Measurements from ENCODE around the gene DNAJC10.
"Not testable (repeated sequence)": the region's sequence is repeated elsewhere in the genome, so short reads cannot be mapped to it uniquely, and the experiment has no call there.

The DNAJC10 gene

GRCh38 chr2:182724656-182725055, 8.6 kb downstream of the DNAJC10 start:
- DNase-seq (ENCODE audit: low read depth in 2 of 2): no peak

- DNase-seq (ENCODE audit: low read depth in 2 of 2): no peak
Observed at GRCh38 chr2:182726473-182726872, 10.4 kb downstream of the DNAJC10 start.

- DNase-seq (ENCODE audit: low read depth in 2 of 2): no peak
Observed at GRCh38 chr2:182728014-182728413, 12.0 kb downstream of the DNAJC10 start.

GRCh38 chr2:182729710-182730339, 13.8 kb downstream of the DNAJC10 start:
- DNase-seq (ENCODE audit: low read depth in 2 of 2): no peak

- no peak for DNase-seq (ENCODE audit: low read depth in 2 of 2)
Observed at GRCh38 chr2:182730486-182730885, 14.4 kb downstream of the DNAJC10 start.

- no peak for DNase-seq (ENCODE audit: low read depth in 2 of 2)
Observed at GRCh38 chr2:182732736-182733135, 16.7 kb downstream of the DNAJC10 start.

GRCh38 chr2:182733572-182733971, 17.5 kb downstream of the DNAJC10 start:
- no peak for DNase-seq (ENCODE audit: low read depth in 2 of 2)

- DNase-seq (ENCODE audit: low read depth in 2 of 2): not testable (repeated sequence)
Observed at GRCh38 chr2:182736856-182737255, 20.8 kb downstream of the DNAJC10 start.

GRCh38 chr2:182740701-182741100, 24.6 kb downstream of the DNAJC10 start:
- no peak for DNase-seq (ENCODE audit: low read depth in 2 of 2)

GRCh38 chr2:182741620-182742019, 25.6 kb downstream of the DNAJC10 start:
- no peak for DNase-seq (ENCODE audit: low read depth in 2 of 2)

GRCh38 chr2:182744490-182744889, 28.4 kb downstream of the DNAJC10 start:
- no peak for DNase-seq (ENCODE audit: low read depth in 2 of 2)

- DNase-seq (ENCODE audit: low read depth in 2 of 2): no peak
Observed at GRCh38 chr2:182745061-182745460, 29.0 kb downstream of the DNAJC10 start.

GRCh38 chr2:182745894-182746293, 29.8 kb downstream of the DNAJC10 start:
- DNase-seq (ENCODE audit: low read depth in 2 of 2): not testable (repeated sequence)

- no peak for DNase-seq (ENCODE audit: low read depth in 2 of 2)
Observed at GRCh38 chr2:182754231-182754630, 38.2 kb downstream of the DNAJC10 start.

- no peak for DNase-seq (ENCODE audit: low read depth in 2 of 2)
Observed at GRCh38 chr2:182758379-182758778, 42.3 kb downstream of the DNAJC10 start.

- no peak for DNase-seq (ENCODE audit: low read depth in 2 of 2)
Observed at GRCh38 chr2:182761903-182762302, 45.8 kb downstream of the DNAJC10 start.

- no peak for DNase-seq (ENCODE audit: low read depth in 2 of 2)
Observed at GRCh38 chr2:182763311-182763912, 47.4 kb downstream of the DNAJC10 start.

GRCh38 chr2:182766626-182767025, 50.6 kb downstream of the DNAJC10 start:
- DNase-seq (ENCODE audit: low read depth in 2 of 2): no peak

- no peak for DNase-seq (ENCODE audit: low read depth in 2 of 2)
Observed at GRCh38 chr2:182767578-182767977, 51.5 kb downstream of the DNAJC10 start.

- DNase-seq (ENCODE audit: low read depth in 2 of 2): not testable (repeated sequence)
Observed at GRCh38 chr2:182768950-182769349, 52.9 kb downstream of the DNAJC10 start.

- DNase-seq (ENCODE audit: low read depth in 2 of 2): no peak
Observed at GRCh38 chr2:182779323-182779722, 63.3 kb downstream of the DNAJC10 start.

GRCh38 chr2:182781099-182781498, 65.0 kb downstream of the DNAJC10 start:
- DNase-seq (ENCODE audit: low read depth in 2 of 2): not testable (repeated sequence)

GRCh38 chr2:182782686-182783085, 66.6 kb downstream of the DNAJC10 start:
- not testable (repeated sequence) for DNase-seq (ENCODE audit: low read depth in 2 of 2)

Data from stimulated activated CD4-positive, alpha-beta T cell treated with anti-CD3 and anti-CD28 coated beads, Interleukin-1b, Interleukin-23, amount 100 ng/mL, for 1 hour (primary cell).